Measurements from ENCODE around the gene NCAPD2.

The NCAPD2 gene

GRCh38 chr12:6534945-6535696, 41.2 kb downstream of the NCAPD2 start:
- peak; percentile 29 for DNase-seq

- no peak for DNase-seq
Observed at GRCh38 chr12:6535697-6535946, 41.7 kb downstream of the NCAPD2 start.

DNA sequence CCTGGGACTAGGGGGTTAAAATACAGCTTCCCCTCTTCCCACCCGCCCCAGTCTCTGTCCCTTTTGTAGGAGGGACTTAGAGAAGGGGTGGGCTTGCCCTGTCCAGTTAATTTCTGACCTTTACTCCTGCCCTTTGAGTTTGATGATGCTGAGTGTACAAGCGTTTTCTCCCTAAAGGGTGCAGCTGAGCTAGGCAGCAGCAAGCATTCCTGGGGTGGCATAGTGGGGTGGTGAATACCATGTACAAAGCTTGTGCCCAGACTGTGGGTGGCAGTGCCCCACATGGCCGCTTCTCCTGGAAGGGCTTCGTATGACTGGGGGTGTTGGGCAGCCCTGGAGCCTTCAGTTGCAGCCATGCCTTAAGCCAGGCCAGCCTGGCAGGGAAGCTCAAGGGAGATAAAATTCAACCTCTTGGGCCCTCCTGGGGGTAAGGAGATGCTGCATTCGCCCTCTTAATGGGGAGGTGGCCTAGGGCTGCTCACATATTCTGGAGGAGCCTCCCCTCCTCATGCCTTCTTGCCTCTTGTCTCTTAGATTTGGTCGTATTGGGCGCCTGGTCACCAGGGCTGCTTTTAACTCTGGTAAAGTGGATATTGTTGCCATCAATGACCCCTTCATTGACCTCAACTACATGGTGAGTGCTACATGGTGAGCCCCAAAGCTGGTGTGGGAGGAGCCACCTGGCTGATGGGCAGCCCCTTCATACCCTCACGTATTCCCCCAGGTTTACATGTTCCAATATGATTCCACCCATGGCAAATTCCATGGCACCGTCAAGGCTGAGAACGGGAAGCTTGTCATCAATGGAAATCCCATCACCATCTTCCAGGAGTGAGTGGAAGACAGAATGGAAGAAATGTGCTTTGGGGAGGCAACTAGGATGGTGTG, 42.3 kb downstream of the NCAPD2 start:
- no peak for DNase-seq

DNA sequence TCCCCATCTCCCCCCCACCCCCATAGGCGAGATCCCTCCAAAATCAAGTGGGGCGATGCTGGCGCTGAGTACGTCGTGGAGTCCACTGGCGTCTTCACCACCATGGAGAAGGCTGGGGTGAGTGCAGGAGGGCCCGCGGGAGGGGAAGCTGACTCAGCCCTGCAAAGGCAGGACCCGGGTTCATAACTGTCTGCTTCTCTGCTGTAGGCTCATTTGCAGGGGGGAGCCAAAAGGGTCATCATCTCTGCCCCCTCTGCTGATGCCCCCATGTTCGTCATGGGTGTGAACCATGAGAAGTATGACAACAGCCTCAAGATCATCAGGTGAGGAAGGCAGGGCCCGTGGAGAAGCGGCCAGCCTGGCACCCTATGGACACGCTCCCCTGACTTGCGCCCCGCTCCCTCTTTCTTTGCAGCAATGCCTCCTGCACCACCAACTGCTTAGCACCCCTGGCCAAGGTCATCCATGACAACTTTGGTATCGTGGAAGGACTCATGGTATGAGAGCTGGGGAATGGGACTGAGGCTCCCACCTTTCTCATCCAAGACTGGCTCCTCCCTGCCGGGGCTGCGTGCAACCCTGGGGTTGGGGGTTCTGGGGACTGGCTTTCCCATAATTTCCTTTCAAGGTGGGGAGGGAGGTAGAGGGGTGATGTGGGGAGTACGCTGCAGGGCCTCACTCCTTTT, 43.1 kb downstream of the NCAPD2 start:
- DNase-seq, result no peak

DNA sequence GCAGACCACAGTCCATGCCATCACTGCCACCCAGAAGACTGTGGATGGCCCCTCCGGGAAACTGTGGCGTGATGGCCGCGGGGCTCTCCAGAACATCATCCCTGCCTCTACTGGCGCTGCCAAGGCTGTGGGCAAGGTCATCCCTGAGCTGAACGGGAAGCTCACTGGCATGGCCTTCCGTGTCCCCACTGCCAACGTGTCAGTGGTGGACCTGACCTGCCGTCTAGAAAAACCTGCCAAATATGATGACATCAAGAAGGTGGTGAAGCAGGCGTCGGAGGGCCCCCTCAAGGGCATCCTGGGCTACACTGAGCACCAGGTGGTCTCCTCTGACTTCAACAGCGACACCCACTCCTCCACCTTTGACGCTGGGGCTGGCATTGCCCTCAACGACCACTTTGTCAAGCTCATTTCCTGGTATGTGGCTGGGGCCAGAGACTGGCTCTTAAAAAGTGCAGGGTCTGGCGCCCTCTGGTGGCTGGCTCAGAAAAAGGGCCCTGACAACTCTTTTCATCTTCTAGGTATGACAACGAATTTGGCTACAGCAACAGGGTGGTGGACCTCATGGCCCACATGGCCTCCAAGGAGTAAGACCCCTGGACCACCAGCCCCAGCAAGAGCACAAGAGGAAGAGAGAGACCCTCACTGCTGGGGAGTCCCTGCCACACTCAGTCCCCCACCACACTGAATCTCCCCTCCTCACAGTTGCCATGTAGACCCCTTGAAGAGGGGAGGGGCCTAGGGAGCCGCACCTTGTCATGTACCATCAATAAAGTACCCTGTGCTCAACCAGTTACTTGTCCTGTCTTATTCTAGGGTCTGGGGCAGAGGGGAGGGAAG, 43.9 kb downstream of the NCAPD2 start:
- DNase-seq, result peak; percentile 62

DNA sequence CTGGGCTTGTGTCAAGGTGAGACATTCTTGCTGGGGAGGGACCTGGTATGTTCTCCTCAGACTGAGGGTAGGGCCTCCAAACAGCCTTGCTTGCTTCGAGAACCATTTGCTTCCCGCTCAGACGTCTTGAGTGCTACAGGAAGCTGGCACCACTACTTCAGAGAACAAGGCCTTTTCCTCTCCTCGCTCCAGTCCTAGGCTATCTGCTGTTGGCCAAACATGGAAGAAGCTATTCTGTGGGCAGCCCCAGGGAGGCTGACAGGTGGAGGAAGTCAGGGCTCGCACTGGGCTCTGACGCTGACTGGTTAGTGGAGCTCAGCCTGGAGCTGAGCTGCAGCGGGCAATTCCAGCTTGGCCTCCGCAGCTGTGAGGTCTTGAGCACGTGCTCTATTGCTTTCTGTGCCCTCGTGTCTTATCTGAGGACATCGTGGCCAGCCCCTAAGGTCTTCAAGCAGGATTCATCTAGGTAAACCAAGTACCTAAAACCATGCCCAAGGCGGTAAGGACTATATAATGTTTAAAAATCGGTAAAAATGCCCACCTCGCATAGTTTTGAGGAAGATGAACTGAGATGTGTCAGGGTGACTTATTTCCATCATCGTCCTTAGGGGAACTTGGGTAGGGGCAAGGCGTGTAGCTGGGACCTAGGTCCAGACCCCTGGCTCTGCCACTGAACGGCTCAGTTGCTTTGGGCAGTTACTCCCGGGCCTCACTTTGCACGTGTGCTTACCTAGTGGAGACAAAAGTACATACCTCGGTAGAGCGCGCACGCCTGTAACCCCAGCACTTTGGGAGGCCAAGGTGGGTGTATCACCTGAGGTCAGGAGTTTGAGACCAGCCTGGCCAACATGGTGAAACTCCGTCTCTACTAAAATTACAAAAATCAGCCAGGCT, 44.8 kb downstream of the NCAPD2 start:
- no peak for DNase-seq

DNA sequence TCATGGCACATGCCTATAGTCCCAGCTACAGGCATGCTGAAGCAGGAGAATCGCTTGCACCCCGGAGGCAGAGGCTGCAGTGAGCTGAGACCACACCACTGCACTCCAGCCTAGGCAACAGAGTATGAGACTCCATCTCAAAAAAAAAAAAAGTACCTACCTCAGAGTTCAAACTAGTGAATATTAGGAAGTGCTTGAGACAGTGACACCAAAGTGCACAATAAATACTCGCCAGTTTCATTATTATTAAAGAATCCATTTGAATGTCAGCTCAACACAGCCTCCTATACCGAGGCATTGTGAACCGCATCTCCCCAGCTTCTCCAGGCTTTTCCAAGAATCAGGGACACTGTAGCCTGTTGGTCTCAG, 45.4 kb downstream of the NCAPD2 start:
- DNase-seq, result peak; percentile 32

GRCh38 chr12:6539707-6540134, 45.8 kb downstream of the NCAPD2 start:
- peak; percentile 32 for DNase-seq

GRCh38 chr12:6540181-6540877, 46.4 kb downstream of the NCAPD2 start:
- peak; percentile 79 for DNase-seq

- DNase-seq, result no peak
Observed at GRCh38 chr12:6541371-6542165, 47.7 kb downstream of the NCAPD2 start.

DNA sequence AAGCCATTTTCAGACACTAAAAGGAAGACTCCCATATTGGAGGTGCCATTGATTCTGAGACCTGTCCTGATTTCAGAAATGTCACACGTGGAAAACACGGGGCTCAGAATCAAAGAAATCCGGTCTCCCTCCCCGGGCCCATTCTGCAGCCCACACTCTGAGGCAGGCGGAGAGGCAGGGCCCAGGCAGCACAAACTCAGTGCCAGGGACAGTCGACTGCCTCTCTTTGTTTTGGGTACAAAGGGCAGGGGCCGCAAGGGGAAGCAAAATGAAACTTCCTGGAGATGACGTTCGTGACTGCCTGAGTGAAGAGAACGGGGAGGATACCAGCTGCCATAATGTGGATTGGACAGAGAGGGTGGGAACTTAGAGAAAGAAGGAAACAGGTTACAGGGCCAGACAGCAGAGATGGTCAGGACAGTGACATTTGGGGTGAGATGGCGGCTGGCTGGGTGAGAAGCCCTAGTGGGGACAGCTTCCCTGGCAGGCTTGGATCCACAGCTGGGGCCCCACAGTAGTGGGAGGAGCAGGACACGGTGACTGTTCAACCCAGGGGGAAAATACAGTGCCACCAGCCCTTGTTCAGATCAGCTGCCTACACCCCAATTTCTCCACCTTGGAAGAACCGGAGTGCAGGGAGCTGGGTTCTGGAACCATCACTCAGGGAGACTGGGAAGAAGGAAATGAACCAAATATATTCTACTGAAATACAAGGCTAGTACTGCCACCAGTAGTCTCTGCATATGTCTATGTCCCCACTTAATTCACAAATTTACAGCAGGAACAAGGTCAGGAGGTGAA, 48.5 kb downstream of the NCAPD2 start:
- DNase-seq, result no peak

DNA sequence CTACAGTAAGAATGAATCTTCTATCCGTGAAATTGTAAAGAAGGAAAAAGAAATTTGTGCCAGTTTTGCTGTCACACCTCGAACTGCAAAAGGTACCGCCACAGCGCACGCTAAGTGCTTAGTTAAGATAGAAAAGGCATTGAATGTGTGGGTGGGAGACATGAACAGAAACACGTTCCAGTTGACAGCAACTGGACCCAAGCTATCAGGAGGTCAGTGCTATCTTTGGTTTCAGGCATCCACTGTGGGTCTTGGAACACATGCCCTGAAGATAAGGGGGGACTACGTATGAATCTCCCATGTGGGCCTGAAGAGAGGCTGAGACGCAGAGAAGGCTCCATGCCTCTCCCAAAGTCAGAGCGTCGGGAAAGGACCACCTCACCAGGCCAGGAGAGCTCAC, 52.1 kb downstream of the NCAPD2 start:
- no peak for DNase-seq

DNA sequence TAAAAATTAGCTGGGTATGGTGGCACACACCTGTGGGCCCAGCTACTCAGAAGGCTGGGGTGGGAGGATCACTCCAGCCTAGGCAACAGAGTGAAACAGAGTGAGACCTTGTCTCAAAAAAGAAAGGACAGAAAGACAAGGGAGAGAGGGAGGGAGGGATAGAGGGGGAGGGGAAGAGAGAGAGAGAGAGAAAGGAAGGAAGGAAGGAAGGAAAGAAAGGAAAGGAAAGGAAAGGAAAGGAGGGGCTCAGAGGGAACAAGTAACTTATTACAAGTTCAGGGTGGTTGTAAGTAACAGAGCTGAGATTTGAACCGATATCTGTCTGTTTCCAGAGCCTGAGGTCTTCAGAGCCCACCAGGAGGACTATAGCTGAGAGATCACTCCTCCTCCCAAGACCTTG, 53.7 kb downstream of the NCAPD2 start:
- DNase-seq, result no peak

DNA sequence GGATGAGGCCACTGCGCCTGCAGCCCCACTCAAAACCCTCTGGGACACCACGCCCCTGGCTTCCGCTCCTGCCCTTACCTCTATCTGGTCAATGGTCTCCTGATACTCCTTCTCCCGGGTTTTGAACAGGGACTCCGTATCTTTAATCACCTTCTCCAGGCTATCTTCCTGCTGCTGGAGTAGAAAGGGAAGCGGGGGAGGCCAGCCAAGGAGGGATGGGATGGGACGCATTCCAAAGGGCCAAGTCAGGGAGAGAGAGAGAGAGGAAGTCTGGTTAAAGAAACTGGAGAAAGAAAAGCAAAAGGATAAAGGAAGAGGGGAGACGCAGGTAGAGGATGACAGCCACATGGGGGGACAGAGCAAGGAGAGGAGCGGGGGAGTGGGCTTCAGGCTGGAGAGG, 54.1 kb downstream of the NCAPD2 start:
- no peak for DNase-seq

DNA sequence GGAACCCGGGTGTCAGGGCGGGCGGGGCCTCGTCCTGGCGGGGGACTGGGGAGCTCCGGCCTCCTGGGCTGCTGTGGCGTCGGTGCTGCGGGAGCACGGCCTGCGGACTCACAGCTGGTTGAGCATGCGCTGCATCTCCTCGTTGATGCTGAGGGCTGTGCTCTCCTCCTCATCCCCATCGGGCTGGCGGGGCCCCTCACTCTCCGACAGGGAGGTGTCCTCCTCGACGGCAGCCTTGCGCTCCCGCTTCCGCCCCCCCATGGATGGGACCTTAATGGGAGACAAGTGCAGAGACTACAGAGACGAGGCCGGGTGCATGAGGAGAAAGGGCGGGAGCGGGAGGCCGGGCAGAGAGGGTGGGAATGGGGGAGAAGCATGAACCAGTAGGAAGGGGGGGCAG, 54.7 kb downstream of the NCAPD2 start:
- no peak for DNase-seq

DNA sequence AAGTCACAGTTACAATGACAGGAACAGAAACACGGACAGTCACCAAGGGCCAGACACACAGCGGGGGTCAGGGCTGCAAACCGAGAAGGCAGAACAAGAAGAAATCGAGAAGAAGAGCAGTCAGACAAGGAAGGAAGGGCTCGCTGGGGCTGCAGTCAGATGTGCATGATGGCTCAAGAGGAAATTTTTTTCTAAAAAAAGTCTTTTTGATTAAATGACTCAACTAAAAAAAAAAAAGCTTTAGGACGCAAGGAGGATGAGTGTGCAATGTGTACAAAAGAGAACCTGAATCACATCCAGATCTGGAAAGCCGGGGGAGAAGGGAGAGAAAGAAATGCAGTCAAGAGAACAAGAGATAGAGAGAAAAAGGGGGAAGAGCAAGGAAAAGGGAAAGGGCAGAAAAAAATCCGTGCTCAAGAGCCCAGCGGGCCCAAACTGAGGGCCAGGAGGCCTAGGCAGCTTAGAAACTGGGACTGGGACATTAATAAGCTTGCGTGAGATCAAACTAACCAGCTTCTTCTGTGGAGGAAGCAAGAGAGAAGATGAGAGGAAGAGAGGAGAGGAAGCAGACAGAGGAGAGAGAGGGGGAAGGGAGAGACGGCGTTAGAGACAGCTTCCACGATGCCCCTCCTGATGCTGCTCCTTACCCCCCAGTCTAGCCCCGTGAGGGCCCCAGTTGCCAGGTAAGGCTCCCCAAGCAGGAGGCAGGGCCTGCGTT, 55.2 kb downstream of the NCAPD2 start:
- DNase-seq, result no peak

DNA sequence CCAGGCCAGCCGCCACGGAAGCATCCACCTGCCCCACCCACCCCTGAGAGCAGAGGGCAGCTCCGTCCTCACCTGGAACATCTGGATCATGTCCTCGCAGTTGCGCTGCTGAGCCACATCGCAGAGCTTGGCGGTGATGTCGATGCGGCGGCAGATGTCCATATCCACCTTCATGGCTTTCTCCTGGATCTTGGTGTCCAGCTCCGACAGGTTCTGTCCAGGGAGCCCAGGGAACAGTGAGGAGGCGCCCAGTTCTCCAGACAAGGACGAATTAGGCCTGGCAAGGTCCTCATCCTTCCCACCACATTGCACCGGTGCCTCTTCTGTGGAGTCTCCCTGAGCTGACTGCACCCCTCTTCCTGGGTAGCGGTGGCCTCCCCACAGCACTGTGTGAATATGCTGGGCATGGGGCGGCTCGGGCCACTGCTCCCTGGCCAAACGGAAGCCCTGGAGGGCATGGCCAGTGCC, 55.8 kb downstream of the NCAPD2 start:
- DNase-seq, result no peak

GRCh38 chr12:6550294-6551062, 56.6 kb downstream of the NCAPD2 start:
- DNase-seq, result no peak

Measured in NCI-H526 treated with DMSO at 0.1 percent for 48 hours (cell line).